ENCODE results near the gene APP. TPM values are rescaled to one million over a fixed set of nuclear protein-coding genes. Genes with fewer than 3 reads are reported as not detected.

The APP gene
- total RNA-seq, 1 experiment from 2014 or later: 266 TPM

GRCh38 chr21:26070121-26070520, 100.4 kb downstream of the APP start:
- POLR2A ChIA-PET (ENCODE audit: unreplicated experiment): interaction anchor here (0.6 kb wide), 1 partner anchor 58 kb away, joined by 3 read pairs; no protein-coding TSS in a partner anchor
- no TSS peak for BruUV-seq (replicated peaks)
- DNase-seq (peak; percentile 39), ATAC-seq (peak; percentile 37)
- Histone ChIP-seq H2AFZ (ENCODE audit: low read length) (no peak overlapping the region), H3K4me2 (ENCODE audit: low read length) (peak overlapping the region; percentile 72), H3K4me1 (ENCODE audit: insufficient read depth, low read length) (peaks cover 29% of the 10 kb centered on the region), H3K27me3 (ENCODE audit: low read length) (no peaks in the 10 kb centered on the region), H3K9ac (ENCODE audit: low read length) (peak overlapping the region; percentile 47), H3K36me3 (ENCODE audit: low read depth, low read length) (no peaks in the 10 kb centered on the region), H4K20me1 (ENCODE audit: low read length) (peaks cover 33% of the 10 kb centered on the region; the same call in 1 of the 2 replicates), H3F3A (ENCODE audit: low read length, unreplicated experiment) (no peaks in the 10 kb centered on the region), H3K4me3 (ENCODE audit: low read length) (peak overlapping the region; percentile 37), H3K9me2 (replicated peaks; ENCODE audit: low read length) (no peaks in the 10 kb centered on the region), H3K27ac (ENCODE audit: low read length) (peak overlapping the region; percentile 68), H3K79me2 (ENCODE audit: low read length) (peaks cover 97% of the 10 kb centered on the region), H3K9me3 (ENCODE audit: low read length) (no peaks in the 10 kb centered on the region)
- TF ChIP-seq EZH2 (IDR thresholded peaks at IDR 0.05; ENCODE audit: low read length, unreplicated experiment): no peak
- TF ChIP-seq EZH2phosphoT487 (IDR thresholded peaks at IDR 0.05; ENCODE audit: borderline replicate concordance, low read length): no peak
- TF ChIP-seq CTCF (conservative IDR thresholded peaks at IDR 0.05; ENCODE audit: low read depth, low read length): no peak
- CTCF ChIA-PET: no interaction called here
- intact Hi-C loops (cut with micrococcal nuclease): no loop called here

GRCh38 chr21:26068776-26069175, 101.8 kb downstream of the APP start:
- intact Hi-C loops (cut with micrococcal nuclease): no loop called here
- POLR2A ChIA-PET (ENCODE audit: unreplicated experiment): interaction anchor here (0.6 kb wide), 1 partner anchor 12 kb away, joined by 4 read pairs; no protein-coding TSS in a partner anchor
- Histone ChIP-seq H3K4me3 (ENCODE audit: low read length) (no peak overlapping the region), H3K4me2 (ENCODE audit: low read length) (no peak overlapping the region), H2AFZ (ENCODE audit: low read length) (no peak overlapping the region), H3K79me2 (ENCODE audit: low read length) (peaks cover 96% of the 10 kb centered on the region), H3K27me3 (ENCODE audit: low read length) (no peaks in the 10 kb centered on the region), H3K27ac (ENCODE audit: low read length) (no peak overlapping the region), H3K36me3 (ENCODE audit: low read depth, low read length) (no peaks in the 10 kb centered on the region), H3K4me1 (ENCODE audit: insufficient read depth, low read length) (peaks cover 29% of the 10 kb centered on the region), H3K9ac (ENCODE audit: low read length) (no peak overlapping the region), H3K9me3 (ENCODE audit: low read length) (no peaks in the 10 kb centered on the region), H3K9me2 (replicated peaks; ENCODE audit: low read length) (no peaks in the 10 kb centered on the region), H3F3A (ENCODE audit: low read length, unreplicated experiment) (no peaks in the 10 kb centered on the region), H4K20me1 (ENCODE audit: low read length) (peaks cover 33% of the 10 kb centered on the region; the same call in 1 of the 2 replicates)
- TF ChIP-seq EZH2 (IDR thresholded peaks at IDR 0.05; ENCODE audit: low read length, unreplicated experiment): no peak
- ATAC-seq (no peak), DNase-seq (no peak)
- CTCF ChIA-PET: no interaction called here
- BruUV-seq (replicated peaks): no TSS peak

GRCh38 chr21:26067836-26068594, 102.6 kb downstream of the APP start:
- H3F3A ChIP-seq (ENCODE audit: low read length, unreplicated experiment): no peaks in the 10 kb centered on the region
- BruUV-seq (replicated peaks): no TSS peak
- no peak overlapping the region for H3K9ac ChIP-seq (ENCODE audit: low read length)
- no peaks in the 10 kb centered on the region for H3K36me3 ChIP-seq (ENCODE audit: low read depth, low read length)
- no peak overlapping the region for H3K4me2 ChIP-seq (ENCODE audit: low read length)
- intact Hi-C loops (cut with micrococcal nuclease): no loop called here
- H3K27me3 ChIP-seq (ENCODE audit: low read length): no peaks in the 10 kb centered on the region
- CTCF ChIA-PET: no interaction called here
- no peak for DNase-seq
- H3K27ac ChIP-seq (ENCODE audit: low read length): no peak overlapping the region
- no peaks in the 10 kb centered on the region for H3K9me2 ChIP-seq (replicated peaks; ENCODE audit: low read length)
- ATAC-seq: no peak
- TF ChIP-seq EZH2 (IDR thresholded peaks at IDR 0.05; ENCODE audit: low read length, unreplicated experiment): no peak
- no peak for TF ChIP-seq EZH2phosphoT487 (IDR thresholded peaks at IDR 0.05; ENCODE audit: borderline replicate concordance, low read length)
- POLR2A ChIA-PET (ENCODE audit: unreplicated experiment): no interaction called here
- peaks cover 33% of the 10 kb centered on the region; the same call in 1 of the 2 replicates for H4K20me1 ChIP-seq (ENCODE audit: low read length)
- no peak overlapping the region for H2AFZ ChIP-seq (ENCODE audit: low read length)
- H3K4me1 ChIP-seq (ENCODE audit: insufficient read depth, low read length): peaks cover 29% of the 10 kb centered on the region
- H3K79me2 ChIP-seq (ENCODE audit: low read length): peaks cover 96% of the 10 kb centered on the region
- no peak overlapping the region for H3K4me3 ChIP-seq (ENCODE audit: low read length)
- H3K9me3 ChIP-seq (ENCODE audit: low read length): no peaks in the 10 kb centered on the region

Data from PC-3 (cell line).